NCI-H2081 treated with DMSO at 0.1 percent for 48 hours (cell line): ENCODE data around the gene C5orf63.
"Not testable (repeated sequence)": the region's sequence is repeated elsewhere in the genome, so short reads cannot be mapped to it uniquely, and the experiment has no call there.

ENCODE experiments used
- DNase-seq: peaks from one replicate; lab custom pipeline; 2025; lab: John Stamatoyannopoulos, UW

The C5orf63 gene

DNA sequence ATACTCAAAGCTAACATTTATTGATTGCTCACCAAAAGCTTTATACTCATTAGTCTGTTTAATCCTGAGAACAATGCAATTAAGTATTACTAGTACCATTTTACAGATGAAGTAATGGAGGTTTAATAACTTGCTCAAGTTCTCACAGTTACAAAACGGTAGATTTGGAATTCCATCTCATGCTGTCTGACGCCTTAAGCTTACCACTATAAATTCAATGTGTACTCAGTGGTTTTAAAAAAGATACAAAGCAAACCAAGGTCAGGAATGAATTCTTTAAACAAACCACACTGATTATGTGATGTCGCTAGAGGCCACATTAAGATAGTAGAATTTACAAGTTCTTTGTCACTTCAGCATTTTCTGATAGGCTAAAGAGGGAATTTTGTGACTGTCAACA lies 1.2 kb upstream of the C5orf63 start:
- no peak for DNase-seq

DNA sequence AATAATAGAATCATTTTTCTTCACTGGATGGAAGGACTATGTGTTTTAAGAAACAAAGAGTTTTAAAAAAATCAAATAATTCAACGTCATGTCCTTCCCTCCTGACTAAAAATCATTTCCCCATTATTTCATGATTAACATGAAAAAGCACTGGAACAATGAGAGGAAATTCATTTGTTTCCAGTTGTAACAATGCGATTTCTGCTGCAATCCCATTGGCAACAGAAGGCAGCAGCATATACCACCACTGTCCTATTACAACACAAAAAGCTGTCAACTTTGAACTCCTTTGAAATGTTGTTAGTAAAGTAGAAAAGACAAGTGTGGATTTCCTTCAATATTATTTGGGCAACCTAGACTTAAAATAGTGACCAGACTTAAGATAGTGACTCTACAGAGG lies 3.1 kb downstream of the C5orf63 start:
- DNase-seq = no peak

DNA sequence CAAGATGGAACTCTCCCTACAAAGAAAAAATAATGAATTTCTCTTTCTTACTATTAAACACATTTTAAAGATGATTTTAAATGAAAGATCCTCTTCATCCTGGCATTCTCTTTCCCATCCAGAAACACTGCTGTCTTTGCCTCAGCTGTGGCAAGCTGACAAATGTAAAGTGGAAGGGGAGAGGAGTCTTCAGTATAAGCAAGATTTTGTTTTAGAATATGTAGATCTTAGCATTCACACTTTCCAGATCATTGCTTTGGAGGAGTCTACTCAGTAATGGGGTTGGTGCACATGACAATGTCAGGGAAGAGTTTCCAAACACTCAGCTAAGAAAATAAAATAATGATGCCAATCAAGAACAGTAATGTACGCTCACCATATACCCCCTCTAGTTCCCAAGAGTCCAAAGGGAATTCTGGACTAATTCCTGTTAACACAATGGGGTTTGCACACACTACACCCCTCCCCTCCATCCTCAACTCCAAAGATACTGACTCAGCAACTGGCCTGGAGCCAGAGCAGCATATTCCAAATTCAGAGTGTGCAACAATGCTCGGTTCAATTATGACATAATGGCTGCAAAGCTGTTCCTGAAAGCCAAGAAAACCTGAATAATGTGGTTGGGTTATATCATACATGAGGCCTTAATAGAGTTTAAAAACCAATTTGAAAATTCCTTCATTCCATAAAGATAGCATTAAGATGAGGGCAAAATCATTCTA lies 4.6 kb downstream of the C5orf63 start:
- DNase-seq = no peak

DNA sequence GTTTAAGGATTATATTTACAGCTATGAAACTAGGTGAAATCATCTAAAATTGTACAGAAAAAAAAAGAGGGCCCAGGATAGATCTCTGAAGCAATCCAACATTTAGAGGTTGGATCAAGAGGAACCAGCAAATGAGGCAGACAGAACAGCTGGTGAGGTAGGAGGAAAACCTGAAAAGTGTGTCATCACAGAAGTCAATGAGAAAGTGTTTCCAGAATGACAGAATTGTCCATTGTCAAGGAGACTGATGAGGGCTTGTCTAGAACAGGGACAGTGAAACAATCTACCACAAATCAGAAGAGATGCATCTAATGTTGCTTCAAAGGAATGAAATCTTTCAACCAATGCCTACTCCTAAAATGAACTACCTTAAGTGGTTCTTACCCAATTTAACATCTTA lies 6.6 kb downstream of the C5orf63 start:
- DNase-seq = no peak

- no peak for DNase-seq
These were observed 9.0 kb downstream of the C5orf63 start for GRCh38 chr5:127064253-127064840.

DNA sequence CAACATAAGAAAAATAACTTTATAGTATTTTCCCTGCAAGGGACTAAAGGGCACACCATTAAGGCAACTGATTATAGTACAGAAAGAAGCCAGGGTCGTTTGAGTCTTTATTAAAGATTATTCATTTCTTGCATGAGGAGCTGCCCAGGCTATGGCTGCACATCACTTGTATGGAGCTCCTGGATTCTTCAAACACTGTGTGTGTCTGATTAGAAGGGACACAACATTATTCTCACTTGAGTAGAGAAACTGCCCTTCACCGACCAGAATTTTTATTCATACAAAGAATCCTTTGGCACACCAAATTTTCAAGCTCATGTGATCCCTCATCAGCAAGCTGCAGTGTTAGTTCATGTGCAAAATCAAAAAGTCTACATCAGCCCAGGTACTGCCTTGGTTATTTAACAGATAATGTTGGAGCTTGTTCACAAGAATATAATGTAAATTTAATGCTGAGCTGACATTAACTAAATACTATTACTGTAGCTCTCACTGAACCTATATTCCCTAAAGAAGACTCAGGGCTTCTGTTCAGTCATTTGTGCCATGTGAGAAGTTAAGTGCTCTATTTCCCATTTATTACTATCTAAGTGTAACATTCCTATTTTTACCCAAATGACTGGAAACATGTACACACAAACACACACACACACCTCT lies 9.9 kb downstream of the C5orf63 start:
- no peak for DNase-seq

DNA sequence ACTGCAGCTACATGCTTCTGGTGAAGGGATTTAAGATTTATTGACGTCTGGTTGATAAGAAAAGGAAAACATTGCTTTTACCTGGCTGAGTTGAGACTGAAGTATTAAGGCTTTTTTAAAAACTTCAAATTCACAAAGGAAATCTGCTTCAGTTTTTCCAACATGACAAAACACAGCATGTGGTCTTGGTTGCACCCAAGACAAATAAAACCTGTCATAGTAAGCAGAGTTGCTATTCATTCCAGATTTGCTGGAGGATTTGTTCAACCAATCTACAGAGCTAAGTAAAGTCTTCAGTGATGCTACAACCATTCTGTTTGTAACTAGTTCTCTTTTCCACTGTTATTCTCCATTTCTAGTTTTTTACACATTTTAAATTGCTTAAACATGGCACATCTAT lies 11.3 kb downstream of the C5orf63 start:
- DNase-seq = no peak

DNA sequence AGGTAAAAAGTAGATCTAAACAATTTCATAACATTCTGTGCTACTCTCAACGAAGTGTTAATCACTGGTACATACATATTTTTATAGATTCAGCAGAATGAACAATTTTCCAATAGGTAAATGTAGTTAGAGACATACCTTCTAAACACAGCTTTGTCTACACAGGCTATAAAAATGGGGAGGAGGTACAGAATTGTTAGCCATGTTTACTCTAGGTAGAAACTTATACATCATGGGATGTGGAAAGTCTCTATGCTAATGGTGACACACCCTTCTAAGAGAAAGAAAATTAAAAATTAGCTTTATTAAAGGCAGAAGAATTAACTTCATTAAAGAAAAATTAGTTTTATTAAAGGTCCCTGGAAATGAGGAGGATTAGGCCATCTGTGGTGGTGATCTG lies 11.8 kb downstream of the C5orf63 start:
- DNase-seq = no peak

- DNase-seq = no peak
These were observed 12.8 kb downstream of the C5orf63 start for GRCh38 chr5:127060470-127060985.

DNA sequence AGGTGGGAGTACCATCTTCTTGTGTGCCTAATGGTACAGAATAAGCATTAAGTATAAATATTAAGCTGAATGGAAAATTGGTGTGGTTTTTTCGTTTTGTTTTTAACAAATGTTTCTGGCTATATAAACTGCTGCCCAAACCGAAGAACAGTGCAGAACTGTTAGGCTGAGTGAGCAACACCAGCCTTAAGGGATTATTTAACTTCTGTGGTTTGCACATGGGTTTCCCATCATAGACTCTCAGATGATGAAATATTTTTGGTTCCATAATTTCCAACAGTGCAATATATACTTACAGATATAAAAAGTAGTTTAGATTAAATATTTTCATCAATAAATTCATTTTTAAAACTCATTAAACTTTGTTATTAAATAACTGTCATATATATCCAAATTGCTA lies 16.4 kb downstream of the C5orf63 start:
- no peak for DNase-seq

- DNase-seq = no peak
These were observed 17.2 kb downstream of the C5orf63 start for GRCh38 chr5:127055880-127056653.

DNA sequence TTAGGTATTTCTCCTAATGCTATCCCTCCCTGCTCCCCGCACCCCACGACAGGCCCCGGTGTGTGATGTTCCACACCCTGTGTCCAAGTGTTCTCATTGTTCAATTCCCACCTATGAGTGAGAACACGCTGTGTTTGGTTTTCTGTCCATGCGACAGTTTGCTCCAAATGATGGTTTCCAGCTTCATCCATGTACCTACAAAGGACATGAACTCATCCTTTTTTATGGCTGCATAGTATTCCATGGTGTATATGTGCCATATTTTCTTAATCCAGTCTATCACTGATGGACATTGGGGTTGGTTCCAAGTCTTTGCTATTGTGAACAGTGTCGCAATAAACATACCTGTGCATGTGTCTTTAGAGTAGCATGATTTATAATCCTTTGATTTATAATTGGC lies 19.8 kb downstream of the C5orf63 start:
- DNase-seq = not testable (repeated sequence)

DNA sequence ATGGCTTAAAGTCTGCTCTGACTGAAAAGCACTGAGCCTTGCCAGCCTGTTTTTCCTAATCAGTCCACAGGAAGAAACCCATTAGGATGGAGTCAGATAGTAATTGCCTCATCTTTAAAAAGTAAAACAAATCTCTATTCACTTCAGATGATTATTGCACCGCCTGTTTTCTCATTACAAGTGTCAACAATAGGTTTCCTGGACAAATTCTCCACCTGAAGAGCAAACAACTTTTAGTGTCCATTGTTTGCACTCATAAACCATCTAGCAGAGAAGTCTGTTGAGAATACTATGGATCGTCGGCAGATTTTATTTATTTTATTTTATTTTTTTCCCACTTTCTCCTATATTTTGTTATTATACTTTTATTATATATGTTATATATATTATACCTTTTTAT lies 20.3 kb downstream of the C5orf63 start:
- no peak for DNase-seq

- DNase-seq = no peak
These were observed 21.7 kb downstream of the C5orf63 start for GRCh38 chr5:127051591-127051990.

DNA sequence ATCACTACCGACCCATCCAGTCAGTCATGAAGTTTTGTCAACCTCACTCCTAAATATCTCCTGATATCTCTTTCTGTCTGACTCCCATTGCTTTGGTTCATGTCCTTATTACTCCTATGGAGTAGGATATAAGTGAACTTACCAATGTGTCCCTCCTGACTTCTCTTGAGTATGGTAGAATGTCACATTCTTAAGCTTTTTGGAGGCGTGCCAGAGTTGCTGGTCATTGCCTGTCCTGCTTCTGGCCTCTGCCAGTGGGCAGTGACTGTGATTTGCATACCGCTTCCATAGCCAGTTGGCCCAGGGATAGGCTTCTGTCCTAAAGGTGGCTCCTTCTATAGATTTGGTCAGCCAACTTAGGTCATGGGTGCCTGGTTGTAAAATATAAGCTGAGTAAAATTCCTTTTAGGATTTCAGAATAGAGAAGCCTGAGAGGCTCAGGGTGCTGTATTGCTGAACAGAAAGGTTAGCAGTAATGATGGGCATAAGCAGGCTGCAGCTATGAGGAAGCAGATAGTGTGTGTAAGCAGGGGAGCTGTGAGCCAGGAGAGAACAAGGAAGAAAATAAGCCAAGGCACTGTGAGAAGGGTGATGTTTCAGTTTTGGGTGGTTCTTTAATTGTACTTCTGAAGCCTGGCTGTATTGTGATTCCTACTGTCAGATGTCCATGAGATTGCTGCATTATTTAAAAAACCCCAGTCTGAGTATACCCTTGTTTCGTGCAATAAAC lies 26.8 kb downstream of the C5orf63 start:
- no peak for DNase-seq

DNA sequence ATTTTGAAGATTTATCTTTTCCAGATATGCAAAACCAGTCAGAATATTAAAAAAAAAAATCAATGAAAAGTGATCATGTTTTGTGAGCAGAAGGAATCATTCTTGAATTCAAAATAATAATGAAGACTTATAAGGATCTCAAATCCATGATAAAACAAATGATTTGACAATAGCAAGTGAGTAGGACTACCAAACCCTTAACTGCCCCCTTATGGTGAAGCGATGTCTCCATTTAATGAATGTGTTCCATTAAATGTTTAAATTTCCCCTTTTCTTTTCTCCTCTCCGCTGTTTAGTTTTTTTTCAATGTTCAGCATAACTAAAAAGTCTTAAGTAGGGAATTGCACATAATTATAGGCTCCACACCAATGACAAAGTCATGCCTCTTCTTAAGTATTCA lies 30.7 kb downstream of the C5orf63 start:
- DNase-seq = no peak

GRCh38 chr5:127041571-127041970 lies 31.7 kb downstream of the C5orf63 start:
- no peak for DNase-seq

GRCh38 chr5:127040796-127041520 lies 32.3 kb downstream of the C5orf63 start:
- DNase-seq = no peak

GRCh38 chr5:127038550-127038949 lies 34.8 kb downstream of the C5orf63 start:
- DNase-seq = no peak

DNA sequence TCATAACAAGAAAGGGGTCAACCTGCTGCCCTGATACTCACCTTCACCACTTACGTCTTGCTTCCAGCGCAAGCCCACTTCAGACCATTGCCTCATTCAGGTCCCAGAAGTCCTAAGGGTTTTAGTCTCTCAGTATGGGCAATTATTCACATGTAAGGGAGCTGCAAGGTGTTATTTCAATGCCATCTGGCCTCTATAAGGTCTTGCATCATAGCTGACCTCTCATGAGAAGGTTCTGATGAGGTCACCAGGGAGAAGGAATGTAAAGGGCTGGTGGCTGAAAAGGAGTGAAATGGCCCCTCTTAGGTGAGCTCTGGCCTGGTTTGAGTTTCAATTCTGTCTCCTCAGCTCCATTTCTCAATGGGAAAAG lies 41.5 kb downstream of the C5orf63 start:
- no peak for DNase-seq

DNA sequence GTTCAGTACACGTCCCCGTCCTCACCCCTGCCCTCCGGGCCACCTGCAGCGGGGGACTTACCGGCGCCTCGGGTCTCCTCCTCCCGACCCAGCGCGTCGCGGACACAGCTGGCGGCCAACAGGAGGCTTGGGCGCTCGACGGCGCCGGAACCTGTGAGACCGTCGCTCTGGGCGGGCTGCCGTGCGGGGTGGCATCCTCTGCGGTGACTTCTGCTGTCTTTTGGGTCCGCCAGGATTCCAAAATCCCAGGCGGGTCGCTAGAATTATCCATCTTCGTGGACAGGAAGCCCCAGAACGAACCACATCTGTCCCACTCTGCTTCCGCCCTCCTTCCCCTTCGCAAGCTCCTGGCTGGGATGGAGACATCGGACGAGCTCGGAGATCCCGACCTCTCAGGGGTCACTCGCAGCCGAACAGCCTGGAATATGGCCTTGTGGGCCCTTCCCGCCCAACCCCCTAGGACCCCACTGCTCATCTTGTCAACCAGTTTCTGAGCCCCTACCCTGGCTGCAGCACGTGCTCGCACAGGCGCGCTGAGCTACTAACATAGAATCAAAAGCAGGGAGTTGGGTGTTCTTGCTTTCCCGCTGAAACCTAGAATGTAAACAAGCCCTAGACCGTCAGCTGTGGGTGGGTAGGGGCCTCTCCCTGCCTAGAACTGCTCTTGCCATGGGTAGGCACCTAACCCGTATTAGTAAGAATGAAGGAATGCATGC lies 42.0 kb downstream of the C5orf63 start:
- no peak for DNase-seq
